Measurements from ENCODE around the gene PHLPP1.
"Not testable (repeated sequence)": the region's sequence is repeated elsewhere in the genome, so short reads cannot be mapped to it uniquely, and the experiment has no call there.

The PHLPP1 gene

GRCh38 chr18:62715436-62715758, at the start of gene PHLPP1:
Gene PHLPP1 (plus strand): TSS chr18:62715541. CDS start chr18:62715684, 143 bp downstream.
- no peak for DNase-seq

GRCh38 chr18:62669225-62669624, 46.1 kb upstream of the PHLPP1 start:
- no peak for DNase-seq

- no peak for DNase-seq
These were observed 44.8 kb upstream of the PHLPP1 start for GRCh38 chr18:62670573-62670972.

GRCh38 chr18:62672600-62672999, 42.7 kb upstream of the PHLPP1 start:
- DNase-seq, result no peak

GRCh38 chr18:62678847-62679485, 36.4 kb upstream of the PHLPP1 start:
- no peak for DNase-seq

GRCh38 chr18:62682371-62682770, 33.0 kb upstream of the PHLPP1 start:
- no peak for DNase-seq

GRCh38 chr18:62683935-62684334, 31.4 kb upstream of the PHLPP1 start:
- DNase-seq, result no peak

GRCh38 chr18:62688743-62689317, 26.5 kb upstream of the PHLPP1 start:
- DNase-seq, result no peak

- no peak for DNase-seq
These were observed 25.0 kb upstream of the PHLPP1 start for GRCh38 chr18:62690236-62690815.

GRCh38 chr18:62693659-62694058, 21.7 kb upstream of the PHLPP1 start:
- DNase-seq, result no peak

- no peak for DNase-seq
These were observed 17.7 kb upstream of the PHLPP1 start for GRCh38 chr18:62697636-62698035.

- no peak for DNase-seq
These were observed 13.1 kb upstream of the PHLPP1 start for GRCh38 chr18:62702259-62702658.

GRCh38 chr18:62706879-62707278, 8.5 kb upstream of the PHLPP1 start:
- not testable (repeated sequence) for DNase-seq

- not testable (repeated sequence) for DNase-seq
These were observed 5.4 kb upstream of the PHLPP1 start for GRCh38 chr18:62709908-62710307.

GRCh38 chr18:62710417-62710816, 4.9 kb upstream of the PHLPP1 start:
- DNase-seq, result no peak

GRCh38 chr18:62711781-62712180, 3.6 kb upstream of the PHLPP1 start:
- DNase-seq, result no peak

GRCh38 chr18:62713651-62714247, 1.6 kb upstream of the PHLPP1 start:
- DNase-seq, result no peak

- peak; percentile 97 for DNase-seq
These were observed 488 bp upstream of the PHLPP1 start for GRCh38 chr18:62714671-62715435.

- DNase-seq, result peak; percentile 58
These were observed 646 bp downstream of the PHLPP1 start for GRCh38 chr18:62715759-62716615.

GRCh38 chr18:62716619-62717168, 1.4 kb downstream of the PHLPP1 start:
- peak; percentile 50 for DNase-seq

GRCh38 chr18:62717169-62717924, 2.0 kb downstream of the PHLPP1 start:
- peak; percentile 32 for DNase-seq
